ENCODE measurements around the gene TBC1D14.

The TBC1D14 gene

GRCh38 chr4:6944301-6945051 is 34.9 kb downstream of the TBC1D14 start:
- DNase-seq = no peak

- DNase-seq = no peak
Observed at GRCh38 chr4:6945052-6945409, 35.4 kb downstream of the TBC1D14 start.

- DNase-seq = no peak
Observed at GRCh38 chr4:6946497-6946896, 36.9 kb downstream of the TBC1D14 start.

- DNase-seq = no peak
Observed at GRCh38 chr4:6948134-6948460, 38.5 kb downstream of the TBC1D14 start.

GRCh38 chr4:6951880-6952381 is 42.3 kb downstream of the TBC1D14 start:
- DNase-seq = no peak

GRCh38 chr4:6953751-6954380 is 44.2 kb downstream of the TBC1D14 start:
- peak in 1 of 56 donors; percentile 28 for DNase-seq

GRCh38 chr4:6955261-6955911 is 45.8 kb downstream of the TBC1D14 start:
- no peak for DNase-seq

GRCh38 chr4:6956087-6956433 is 46.4 kb downstream of the TBC1D14 start:
- peak in 1 of 56 donors; percentile 60 for DNase-seq

- DNase-seq = peak in 15 of 56 donors; percentile 27 to 72 (median 45)
Observed at GRCh38 chr4:6956434-6957147, 47.0 kb downstream of the TBC1D14 start.

GRCh38 chr4:6957148-6957520 is 47.5 kb downstream of the TBC1D14 start:
- DNase-seq = no peak

- no peak for DNase-seq
Observed at GRCh38 chr4:6957994-6958393, 48.4 kb downstream of the TBC1D14 start.

GRCh38 chr4:6959261-6959660 is 49.6 kb downstream of the TBC1D14 start:
- DNase-seq = no peak

GRCh38 chr4:6960154-6960553 is 50.5 kb downstream of the TBC1D14 start:
- DNase-seq = no peak

- no peak for DNase-seq
Observed at GRCh38 chr4:6960628-6961412, 51.2 kb downstream of the TBC1D14 start.

- no peak for DNase-seq
Observed at GRCh38 chr4:6961496-6962210, 52.0 kb downstream of the TBC1D14 start.

- peak in 35 of 56 donors; percentile 31 to 78 (median 62) for DNase-seq
Observed at GRCh38 chr4:6962211-6963041, 52.8 kb downstream of the TBC1D14 start.

GRCh38 chr4:6963139-6963611 is 53.5 kb downstream of the TBC1D14 start:
- DNase-seq = peak in 4 of 56 donors; percentile 20 to 53 (median 40)

GRCh38 chr4:6964858-6965257 is 55.2 kb downstream of the TBC1D14 start:
- no peak for DNase-seq

GRCh38 chr4:6965329-6965728 is 55.7 kb downstream of the TBC1D14 start:
- DNase-seq = no peak

All from nucleus accumbens (tissue), 56 donors.